ENCODE results near the gene ARMH4. TPM values are rescaled to one million over a fixed set of nuclear protein-coding genes. Genes with fewer than 3 reads are reported as not detected.

ARMH4 gene
- total RNA-seq, 1 experiment from 2014 or later: 42.6 TPM

DNA sequence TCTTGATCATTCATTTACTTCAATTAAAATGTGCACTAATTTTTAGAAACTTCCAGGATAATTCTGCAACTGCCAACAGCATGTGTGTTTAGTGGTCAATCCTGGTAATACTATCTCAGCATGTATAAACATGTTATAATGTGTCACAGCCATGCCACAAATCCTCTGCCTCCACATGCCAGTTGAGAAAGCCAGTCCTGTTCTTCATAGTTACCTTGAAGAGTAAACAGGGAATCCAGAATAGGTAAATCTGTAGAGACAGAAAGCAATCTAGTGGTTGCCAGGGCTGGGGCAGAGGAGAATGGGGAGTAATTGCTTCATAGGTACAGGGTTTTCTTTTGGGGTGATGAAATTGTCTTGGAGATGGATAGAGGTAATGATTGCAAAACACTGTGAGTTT, 85.9 kb downstream of the ARMH4 start:
- H4K5ac ChIP-seq (ENCODE audit: insufficient read length, low read depth, low read length): no peak overlapping the region
- no peak overlapping the region for H2AK5ac ChIP-seq (ENCODE audit: insufficient read length, low read length)
- no peak overlapping the region for H2AFZ ChIP-seq (ENCODE audit: low read length)
- H4K91ac ChIP-seq (ENCODE audit: insufficient read length, low read depth, low read length): no peak overlapping the region
- H3K14ac ChIP-seq (ENCODE audit: insufficient read depth, low read length): no peak overlapping the region
- no peak overlapping the region for H3K27ac Mint-ChIP-seq
- no peak overlapping the region for H2BK5ac ChIP-seq (ENCODE audit: insufficient read length, low read length)
- H3K27ac ChIP-seq (ENCODE audit: insufficient read length, low read depth, low read length): no peak overlapping the region
- no peak overlapping the region for H3K4me3 Mint-ChIP-seq
- H2BK20ac ChIP-seq (ENCODE audit: low read depth, low read length, poor library complexity, severe bottlenecking): no peak overlapping the region
- no peak overlapping the region for H3K4me2 ChIP-seq (ENCODE audit: insufficient read depth, insufficient read length, low read length)
- no peaks in the 10 kb centered on the region for H3K79me1 ChIP-seq (ENCODE audit: insufficient read depth, low read depth, low read length, poor library complexity, severe bottlenecking)
- no peaks in the 10 kb centered on the region for H4K20me1 ChIP-seq (ENCODE audit: control insufficient read depth, insufficient read depth, insufficient read length)
- no peaks in the 10 kb centered on the region; a peak in 1 of 7 replicates for H3K36me3 Mint-ChIP-seq (ENCODE audit: insufficient read depth in 1 of 3, low read depth in 3 of 3)
- no peaks in the 10 kb centered on the region for H3K79me2 ChIP-seq (ENCODE audit: insufficient read depth, low read length)
- H3K4ac ChIP-seq (ENCODE audit: low read depth, low read length): no peak overlapping the region
- H2BK12ac ChIP-seq (ENCODE audit: insufficient read length, low read depth, low read length): no peak overlapping the region
- H2BK120ac ChIP-seq (ENCODE audit: low read depth, low read length, poor library complexity, severe bottlenecking): no peak overlapping the region
- TF ChIP-seq, protein P1, sequence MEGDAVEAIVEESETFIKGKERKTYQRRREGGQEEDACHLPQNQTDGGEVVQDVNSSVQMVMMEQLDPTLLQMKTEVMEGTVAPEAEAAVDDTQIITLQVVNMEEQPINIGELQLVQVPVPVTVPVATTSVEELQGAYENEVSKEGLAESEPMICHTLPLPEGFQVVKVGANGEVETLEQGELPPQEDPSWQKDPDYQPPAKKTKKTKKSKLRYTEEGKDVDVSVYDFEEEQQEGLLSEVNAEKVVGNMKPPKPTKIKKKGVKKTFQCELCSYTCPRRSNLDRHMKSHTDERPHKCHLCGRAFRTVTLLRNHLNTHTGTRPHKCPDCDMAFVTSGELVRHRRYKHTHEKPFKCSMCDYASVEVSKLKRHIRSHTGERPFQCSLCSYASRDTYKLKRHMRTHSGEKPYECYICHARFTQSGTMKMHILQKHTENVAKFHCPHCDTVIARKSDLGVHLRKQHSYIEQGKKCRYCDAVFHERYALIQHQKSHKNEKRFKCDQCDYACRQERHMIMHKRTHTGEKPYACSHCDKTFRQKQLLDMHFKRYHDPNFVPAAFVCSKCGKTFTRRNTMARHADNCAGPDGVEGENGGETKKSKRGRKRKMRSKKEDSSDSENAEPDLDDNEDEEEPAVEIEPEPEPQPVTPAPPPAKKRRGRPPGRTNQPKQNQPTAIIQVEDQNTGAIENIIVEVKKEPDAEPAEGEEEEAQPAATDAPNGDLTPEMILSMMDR (conservative IDR thresholded peaks at IDR 0.05): no peak
- H3T11ph ChIP-seq (ENCODE audit: low read length): no peak overlapping the region
- H3K56ac ChIP-seq (ENCODE audit: insufficient read length, low read depth, low read length): no peak overlapping the region
- no peak overlapping the region for H2BK15ac ChIP-seq (ENCODE audit: low read depth, low read length)
- H3K18ac ChIP-seq (ENCODE audit: insufficient read length, low read depth, low read length): no peak overlapping the region
- DNase-seq: no peak
- no peaks in the 10 kb centered on the region for H3K4me1 ChIP-seq (ENCODE audit: insufficient read depth, low read length)
- no peak overlapping the region for H3K23ac ChIP-seq (ENCODE audit: insufficient read length, low read depth, low read length)
- no peaks in the 10 kb centered on the region for H3K9me3 Mint-ChIP-seq
- no peaks in the 10 kb centered on the region for H3K27me3 Mint-ChIP-seq (ENCODE audit: low read depth)
- no peak overlapping the region for H4K8ac ChIP-seq (replicated peaks; ENCODE audit: insufficient read length, low read depth, low read length)
- H3K9me3 ChIP-seq (ENCODE audit: control insufficient read depth, low read depth, low read length): no peaks in the 10 kb centered on the region
- H3K23me2 ChIP-seq (ENCODE audit: insufficient read length, low read depth, low read length, poor library complexity, severe bottlenecking): no peaks in the 10 kb centered on the region
- no peaks in the 10 kb centered on the region for H3K27me3 ChIP-seq (ENCODE audit: insufficient read depth, low read length)
- peaks cover 3 to 6% of the 10 kb centered on the region in 2 experiments for H3K4me1 Mint-ChIP-seq
- H3K9ac ChIP-seq (ENCODE audit: extremely low read depth, insufficient read length, low read length): no peak overlapping the region

Measured in H9 (cell line).